ENCODE measurements around the gene ADGRG7. TPM values are rescaled to one million over a fixed set of nuclear protein-coding genes. Genes with fewer than 3 reads are reported as not detected.

ADGRG7 gene
- total RNA-seq, 6 donors from 2014 or later = not detected

DNA sequence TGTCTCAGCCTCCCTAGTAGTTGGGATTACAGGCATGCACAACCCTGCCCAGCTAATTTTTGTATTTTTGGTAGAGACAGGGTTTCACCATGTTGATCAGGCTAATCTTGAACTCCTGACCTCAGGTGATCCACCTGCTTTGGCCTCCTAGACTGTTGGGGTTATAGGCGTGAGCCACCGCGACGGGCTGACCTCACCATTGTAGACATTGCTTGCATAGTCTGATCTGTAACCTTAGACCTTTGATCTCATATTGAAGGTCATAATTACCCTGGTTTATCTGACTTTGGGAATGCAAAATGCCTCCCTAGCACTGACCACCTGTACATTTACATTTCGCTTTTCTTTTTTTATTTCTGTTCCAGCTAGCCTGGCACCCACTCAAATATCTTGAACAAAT lies 31.2 kb downstream of the ADGRG7 start:
- H3K9me3 ChIP-seq = no peaks in the 10 kb centered on the region
- no peak overlapping the region for H3K4me3 ChIP-seq
- H3K4me1 ChIP-seq = no peaks in the 10 kb centered on the region
- TF ChIP-seq EP300 (IDR thresholded peaks at IDR 0.05) (no peak), POLR2A (IDR thresholded peaks at IDR 0.05) (no peak), POLR2AphosphoS5 (IDR thresholded peaks at IDR 0.05) (no peak)
- TF ChIP-seq, protein P1, sequence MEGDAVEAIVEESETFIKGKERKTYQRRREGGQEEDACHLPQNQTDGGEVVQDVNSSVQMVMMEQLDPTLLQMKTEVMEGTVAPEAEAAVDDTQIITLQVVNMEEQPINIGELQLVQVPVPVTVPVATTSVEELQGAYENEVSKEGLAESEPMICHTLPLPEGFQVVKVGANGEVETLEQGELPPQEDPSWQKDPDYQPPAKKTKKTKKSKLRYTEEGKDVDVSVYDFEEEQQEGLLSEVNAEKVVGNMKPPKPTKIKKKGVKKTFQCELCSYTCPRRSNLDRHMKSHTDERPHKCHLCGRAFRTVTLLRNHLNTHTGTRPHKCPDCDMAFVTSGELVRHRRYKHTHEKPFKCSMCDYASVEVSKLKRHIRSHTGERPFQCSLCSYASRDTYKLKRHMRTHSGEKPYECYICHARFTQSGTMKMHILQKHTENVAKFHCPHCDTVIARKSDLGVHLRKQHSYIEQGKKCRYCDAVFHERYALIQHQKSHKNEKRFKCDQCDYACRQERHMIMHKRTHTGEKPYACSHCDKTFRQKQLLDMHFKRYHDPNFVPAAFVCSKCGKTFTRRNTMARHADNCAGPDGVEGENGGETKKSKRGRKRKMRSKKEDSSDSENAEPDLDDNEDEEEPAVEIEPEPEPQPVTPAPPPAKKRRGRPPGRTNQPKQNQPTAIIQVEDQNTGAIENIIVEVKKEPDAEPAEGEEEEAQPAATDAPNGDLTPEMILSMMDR (IDR thresholded peaks at IDR 0.05) = no peak
- no peaks in the 10 kb centered on the region for H3K36me3 ChIP-seq
- DNase-seq (no peak), ATAC-seq (ENCODE audit: low FRiP score in 2 of 2) (no peak)
- WGBS, 2 donors = 97 to 100% methylated on average over 5 of the region's 5 CpGs
- no peaks in the 10 kb centered on the region for H3K27me3 ChIP-seq
- no peak overlapping the region for H3K27ac ChIP-seq

DNA sequence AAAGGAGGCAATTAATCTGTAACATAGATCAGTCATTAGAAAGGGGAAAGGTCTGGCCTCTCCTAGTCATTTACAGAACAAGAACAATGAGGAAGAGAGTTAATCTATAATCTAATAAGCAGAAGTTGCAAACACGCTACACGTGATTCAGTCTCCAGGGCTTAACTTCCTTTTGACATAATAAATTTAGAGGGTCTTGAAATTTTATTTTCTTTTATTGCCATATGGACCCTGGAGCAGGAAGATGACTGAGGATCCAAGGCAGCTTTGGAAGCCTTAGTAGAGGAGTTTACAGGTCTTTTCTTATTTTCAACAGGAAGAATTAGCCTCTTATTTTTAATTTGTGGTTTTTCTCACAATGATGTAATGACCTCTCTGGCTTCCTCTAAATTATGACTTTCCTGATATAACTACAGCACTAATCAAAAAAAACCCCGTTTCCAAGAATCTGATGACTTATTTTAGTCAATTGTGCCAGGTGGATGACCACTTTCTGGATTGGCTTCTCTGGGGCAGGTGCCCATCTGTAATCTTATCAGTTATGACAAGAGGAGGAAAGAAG lies 32.2 kb downstream of the ADGRG7 start:
- no peak for DNase-seq
- Histone ChIP-seq H3K9me3 (no peaks in the 10 kb centered on the region), H3K27me3 (no peaks in the 10 kb centered on the region), H3K4me3 (no peak overlapping the region), H3K36me3 (no peaks in the 10 kb centered on the region), H3K4me1 (no peaks in the 10 kb centered on the region), H3K27ac (no peak overlapping the region)
- no peak for ATAC-seq (ENCODE audit: low FRiP score in 2 of 2)
- TF ChIP-seq EP300 (IDR thresholded peaks at IDR 0.05) (no peak), POLR2AphosphoS5 (IDR thresholded peaks at IDR 0.05) (no peak), POLR2A (IDR thresholded peaks at IDR 0.05) (no peak)
- TF ChIP-seq, protein P1 (IDR thresholded peaks at IDR 0.05) = no peak
- 51 to 62% methylated on average over 3 of the region's 3 CpGs for WGBS, 2 donors

DNA sequence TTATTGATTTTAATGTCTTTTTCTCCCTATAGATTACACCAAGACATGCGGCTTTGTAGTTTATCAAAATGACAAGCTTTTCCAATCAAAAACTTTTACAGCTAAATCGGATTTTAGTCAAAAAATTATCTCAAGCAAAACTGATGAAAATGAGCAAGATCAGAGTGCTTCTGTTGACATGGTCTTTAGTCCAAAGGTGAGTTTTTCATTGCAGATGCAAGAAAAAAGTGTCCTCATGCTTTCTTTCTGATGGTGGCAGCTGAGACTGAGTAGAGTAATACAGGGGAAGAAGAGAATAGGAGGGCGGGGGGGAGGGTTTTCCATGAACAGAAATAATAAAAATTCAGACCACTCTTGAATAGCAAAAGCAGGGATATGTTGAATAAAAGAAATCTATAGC lies 36.5 kb downstream of the ADGRG7 start:
- H3K9me3 ChIP-seq = no peaks in the 10 kb centered on the region
- no peaks in the 10 kb centered on the region for H3K27me3 ChIP-seq
- ATAC-seq (ENCODE audit: low FRiP score in 2 of 2) = no peak

DNA sequence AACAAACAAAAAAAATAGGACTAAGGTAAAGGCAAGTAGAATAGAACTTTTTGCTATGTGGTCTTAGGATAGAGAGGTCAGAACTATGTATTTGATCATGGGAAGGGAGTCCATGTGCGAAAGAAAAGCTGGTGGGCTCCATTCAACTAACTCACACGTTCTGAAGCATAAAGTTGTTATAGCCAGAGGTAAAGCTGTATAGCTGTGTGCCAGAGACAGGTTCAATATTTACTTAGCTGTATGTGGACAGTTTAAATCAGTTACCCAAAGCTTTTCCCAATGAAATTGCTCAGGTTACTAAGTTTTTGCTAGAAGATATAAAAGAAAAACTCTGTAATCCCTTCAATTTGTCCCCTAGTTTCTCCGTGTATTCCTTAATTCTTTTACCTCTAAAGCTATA lies 37.8 kb downstream of the ADGRG7 start:
- H3K36me3 ChIP-seq = no peaks in the 10 kb centered on the region
- TF ChIP-seq POLR2A (IDR thresholded peaks at IDR 0.05) (no peak), EP300 (IDR thresholded peaks at IDR 0.05) (no peak), POLR2AphosphoS5 (IDR thresholded peaks at IDR 0.05) (no peak)
- TF ChIP-seq, protein P1 (IDR thresholded peaks at IDR 0.05) = no peak
- H3K4me3 ChIP-seq = no peak overlapping the region
- peaks cover 0 to 3% (median 0%) of the 10 kb centered on the region in 4 donors for H3K4me1 ChIP-seq
- H3K9me3 ChIP-seq = no peaks in the 10 kb centered on the region
- DNase-seq = no peak
- no peak for ATAC-seq (ENCODE audit: low FRiP score in 2 of 2)
- 77 to 78% methylated on average over 3 of the region's 3 CpGs for WGBS, 2 donors
- no peak overlapping the region for H3K27ac ChIP-seq
- H3K27me3 ChIP-seq = no peaks in the 10 kb centered on the region

More for the DNA sequence above, 36.5 kb downstream of the ADGRG7 start:
- Histone ChIP-seq H3K4me1 (peaks cover 0 to under 1% (median 0%) of the 10 kb centered on the region in 4 donors), H3K36me3 (no peaks in the 10 kb centered on the region), H3K4me3 (no peak overlapping the region), H3K27ac (no peak overlapping the region)
- DNase-seq = no peak
- WGBS, 2 donors = 80% methylated on average over 3 of the region's 3 CpGs
- TF ChIP-seq, protein P1 (IDR thresholded peaks at IDR 0.05) = no peak
- no peak for TF ChIP-seq POLR2A (IDR thresholded peaks at IDR 0.05)
- no peak for TF ChIP-seq EP300 (IDR thresholded peaks at IDR 0.05)
- no peak for TF ChIP-seq POLR2AphosphoS5 (IDR thresholded peaks at IDR 0.05)

DNA sequence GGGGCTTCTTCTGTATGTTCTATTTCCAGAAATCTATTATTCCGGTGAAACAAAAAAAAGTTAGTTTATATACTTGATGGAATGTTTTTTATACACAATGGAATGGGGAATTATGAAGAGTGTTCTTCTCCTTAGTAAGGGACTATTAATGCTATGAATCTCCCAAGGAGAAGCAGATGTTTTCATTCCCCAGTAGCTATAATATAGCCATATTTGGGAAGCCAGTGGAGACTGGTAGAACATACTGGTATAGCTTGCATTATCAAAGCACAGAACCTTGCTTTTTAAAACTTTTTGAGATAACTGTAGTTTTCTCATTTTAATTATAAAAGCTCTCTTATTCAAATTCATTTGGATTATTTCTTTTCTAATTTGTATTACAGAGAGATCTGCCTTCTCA lies 38.3 kb downstream of the ADGRG7 start:
- no peak overlapping the region for H3K27ac ChIP-seq
- ATAC-seq (ENCODE audit: low FRiP score in 2 of 2) = no peak
- DNase-seq = no peak
- H3K4me3 ChIP-seq = no peak overlapping the region
- no peaks in the 10 kb centered on the region for H3K9me3 ChIP-seq
- 80 to 82% methylated on average over 1 of the region's 1 CpG for WGBS, 2 donors
- no peaks in the 10 kb centered on the region for H3K27me3 ChIP-seq
- peaks cover 0 to 3% (median 0%) of the 10 kb centered on the region in 4 donors for H3K4me1 ChIP-seq
- TF ChIP-seq, protein P1 (IDR thresholded peaks at IDR 0.05) = no peak
- no peak for TF ChIP-seq POLR2AphosphoS5 (IDR thresholded peaks at IDR 0.05)
- no peak for TF ChIP-seq POLR2A (IDR thresholded peaks at IDR 0.05)
- no peak for TF ChIP-seq EP300 (IDR thresholded peaks at IDR 0.05)
- H3K36me3 ChIP-seq = no peaks in the 10 kb centered on the region
